Measurements from ENCODE around the gene PEX3.

PEX3 gene

GRCh38 chr6:143517447-143517773 is 66.8 kb downstream of the PEX3 start:
- DNase-seq (no peak), ATAC-seq (ENCODE audit: insufficient read depth, low read depth) (no peak)
- Histone ChIP-seq H3K27ac (ENCODE audit: low read length) (no peak overlapping the region), H3K4me1 (ENCODE audit: insufficient read depth, low read length) (no peaks in the 10 kb centered on the region), H3K4me2 (ENCODE audit: insufficient read depth, low read length) (no peak overlapping the region), H2AFZ (ENCODE audit: low read depth, low read length) (no peak overlapping the region), H3K4me3 (ENCODE audit: low read depth in 1 of 2, low read length in 2 of 2) (no peak overlapping the region), H3K27me3 (ENCODE audit: insufficient read depth, low read length, poor library complexity) (peaks cover 5% of the 10 kb centered on the region), H3K36me3 (ENCODE audit: insufficient read depth, low read length) (no peaks in the 10 kb centered on the region), H3K79me2 (ENCODE audit: insufficient read depth, low read length) (no peaks in the 10 kb centered on the region), H4K20me1 (ENCODE audit: insufficient read depth, low read length) (no peaks in the 10 kb centered on the region), H3K9me3 (ENCODE audit: insufficient read depth, low read length, severe bottlenecking) (no peaks in the 10 kb centered on the region), H3K9ac (ENCODE audit: low read depth, low read length) (no peak overlapping the region)
- no peak for TF ChIP-seq EZH2 (IDR thresholded peaks at IDR 0.05; ENCODE audit: borderline replicate concordance, low read depth, low read length, severe bottlenecking)
- TF ChIP-seq, protein P1, sequence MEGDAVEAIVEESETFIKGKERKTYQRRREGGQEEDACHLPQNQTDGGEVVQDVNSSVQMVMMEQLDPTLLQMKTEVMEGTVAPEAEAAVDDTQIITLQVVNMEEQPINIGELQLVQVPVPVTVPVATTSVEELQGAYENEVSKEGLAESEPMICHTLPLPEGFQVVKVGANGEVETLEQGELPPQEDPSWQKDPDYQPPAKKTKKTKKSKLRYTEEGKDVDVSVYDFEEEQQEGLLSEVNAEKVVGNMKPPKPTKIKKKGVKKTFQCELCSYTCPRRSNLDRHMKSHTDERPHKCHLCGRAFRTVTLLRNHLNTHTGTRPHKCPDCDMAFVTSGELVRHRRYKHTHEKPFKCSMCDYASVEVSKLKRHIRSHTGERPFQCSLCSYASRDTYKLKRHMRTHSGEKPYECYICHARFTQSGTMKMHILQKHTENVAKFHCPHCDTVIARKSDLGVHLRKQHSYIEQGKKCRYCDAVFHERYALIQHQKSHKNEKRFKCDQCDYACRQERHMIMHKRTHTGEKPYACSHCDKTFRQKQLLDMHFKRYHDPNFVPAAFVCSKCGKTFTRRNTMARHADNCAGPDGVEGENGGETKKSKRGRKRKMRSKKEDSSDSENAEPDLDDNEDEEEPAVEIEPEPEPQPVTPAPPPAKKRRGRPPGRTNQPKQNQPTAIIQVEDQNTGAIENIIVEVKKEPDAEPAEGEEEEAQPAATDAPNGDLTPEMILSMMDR (IDR thresholded peaks at IDR 0.05; ENCODE audit: borderline replicate concordance, extremely low read depth, low read length, poor library complexity, severe bottlenecking), result no peak

- Histone ChIP-seq H3K27ac (ENCODE audit: low read length) (no peak overlapping the region), H3K4me3 (ENCODE audit: low read depth in 1 of 2, low read length in 2 of 2) (no peak overlapping the region), H3K9ac (ENCODE audit: low read depth, low read length) (no peak overlapping the region), H3K9me3 (ENCODE audit: insufficient read depth, low read length, severe bottlenecking) (no peaks in the 10 kb centered on the region), H3K79me2 (ENCODE audit: insufficient read depth, low read length) (no peaks in the 10 kb centered on the region), H3K36me3 (ENCODE audit: insufficient read depth, low read length) (no peaks in the 10 kb centered on the region), H2AFZ (ENCODE audit: low read depth, low read length) (no peak overlapping the region), H3K4me1 (ENCODE audit: insufficient read depth, low read length) (no peaks in the 10 kb centered on the region), H3K4me2 (ENCODE audit: insufficient read depth, low read length) (no peak overlapping the region), H3K27me3 (ENCODE audit: insufficient read depth, low read length, poor library complexity) (no peaks in the 10 kb centered on the region), H4K20me1 (ENCODE audit: insufficient read depth, low read length) (no peaks in the 10 kb centered on the region)
- DNase-seq, result no peak
- ATAC-seq (ENCODE audit: insufficient read depth, low read depth), result no peak
- TF ChIP-seq, protein P1 (IDR thresholded peaks at IDR 0.05; ENCODE audit: borderline replicate concordance, extremely low read depth, low read length, poor library complexity, severe bottlenecking), result no peak
- TF ChIP-seq EZH2 (IDR thresholded peaks at IDR 0.05; ENCODE audit: borderline replicate concordance, low read depth, low read length, severe bottlenecking), result no peak
Measured at GRCh38 chr6:143522039-143522600, 71.5 kb downstream of the PEX3 start.

GRCh38 chr6:143525356-143525755 is 74.8 kb downstream of the PEX3 start:
- no peak overlapping the region for H3K4me3 ChIP-seq (ENCODE audit: low read depth in 1 of 2, low read length in 2 of 2)
- H3K4me1 ChIP-seq (ENCODE audit: insufficient read depth, low read length), result peaks cover 8% of the 10 kb centered on the region
- no peaks in the 10 kb centered on the region for H4K20me1 ChIP-seq (ENCODE audit: insufficient read depth, low read length)
- no peaks in the 10 kb centered on the region for H3K9me3 ChIP-seq (ENCODE audit: insufficient read depth, low read length, severe bottlenecking)
- no peak overlapping the region for H2AFZ ChIP-seq (ENCODE audit: low read depth, low read length)
- H3K4me2 ChIP-seq (ENCODE audit: insufficient read depth, low read length), result no peak overlapping the region
- no peak overlapping the region for H3K9ac ChIP-seq (ENCODE audit: low read depth, low read length)
- H3K27ac ChIP-seq (ENCODE audit: low read length), result no peak overlapping the region
- DNase-seq, result no peak
- no peaks in the 10 kb centered on the region for H3K36me3 ChIP-seq (ENCODE audit: insufficient read depth, low read length)
- TF ChIP-seq, protein P1 (IDR thresholded peaks at IDR 0.05; ENCODE audit: borderline replicate concordance, extremely low read depth, low read length, poor library complexity, severe bottlenecking), result no peak
- TF ChIP-seq EZH2 (IDR thresholded peaks at IDR 0.05; ENCODE audit: borderline replicate concordance, low read depth, low read length, severe bottlenecking), result no peak
- no peaks in the 10 kb centered on the region for H3K27me3 ChIP-seq (ENCODE audit: insufficient read depth, low read length, poor library complexity)
- ATAC-seq (ENCODE audit: insufficient read depth, low read depth), result no peak
- no peaks in the 10 kb centered on the region for H3K79me2 ChIP-seq (ENCODE audit: insufficient read depth, low read length)

DNA sequence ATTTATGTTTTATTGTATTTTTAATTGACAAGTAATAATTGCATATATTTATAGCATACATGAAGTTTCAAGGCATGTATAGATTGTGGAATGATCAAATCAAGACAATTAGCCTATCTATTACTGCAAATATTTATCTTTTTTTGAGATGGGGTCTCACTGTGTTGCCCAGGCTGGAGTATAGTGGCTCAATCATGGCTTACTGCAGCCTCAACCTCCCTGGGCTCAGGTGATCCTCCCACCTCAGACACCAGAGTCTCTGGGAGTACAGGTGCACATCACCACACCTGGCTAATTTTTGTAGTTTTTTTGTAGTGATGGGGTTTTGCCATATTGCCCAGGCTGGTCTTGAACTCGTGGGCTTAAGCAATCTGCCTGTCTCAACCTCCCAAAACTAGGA is 77.1 kb downstream of the PEX3 start:
- H3K9ac ChIP-seq (ENCODE audit: low read depth, low read length), result no peak overlapping the region
- H3K4me2 ChIP-seq (ENCODE audit: insufficient read depth, low read length), result no peak overlapping the region
- peaks cover 8% of the 10 kb centered on the region for H3K4me1 ChIP-seq (ENCODE audit: insufficient read depth, low read length)
- no peak overlapping the region for H3K4me3 ChIP-seq (ENCODE audit: low read depth in 1 of 2, low read length in 2 of 2)
- H4K20me1 ChIP-seq (ENCODE audit: insufficient read depth, low read length), result no peaks in the 10 kb centered on the region
- H3K27me3 ChIP-seq (ENCODE audit: insufficient read depth, low read length, poor library complexity), result no peaks in the 10 kb centered on the region
- DNase-seq, result no peak
- H3K36me3 ChIP-seq (ENCODE audit: insufficient read depth, low read length), result no peaks in the 10 kb centered on the region
- H3K27ac ChIP-seq (ENCODE audit: low read length), result no peak overlapping the region
- no peak for TF ChIP-seq EZH2 (IDR thresholded peaks at IDR 0.05; ENCODE audit: borderline replicate concordance, low read depth, low read length, severe bottlenecking)
- TF ChIP-seq, protein P1 (IDR thresholded peaks at IDR 0.05; ENCODE audit: borderline replicate concordance, extremely low read depth, low read length, poor library complexity, severe bottlenecking), result no peak
- no peak for ATAC-seq (ENCODE audit: insufficient read depth, low read depth)
- no peaks in the 10 kb centered on the region for H3K79me2 ChIP-seq (ENCODE audit: insufficient read depth, low read length)
- peak overlapping the region; percentile 78; the same call in 1 of the 2 replicates for H2AFZ ChIP-seq (ENCODE audit: low read depth, low read length)
- no peaks in the 10 kb centered on the region for H3K9me3 ChIP-seq (ENCODE audit: insufficient read depth, low read length, severe bottlenecking)

Data from DND-41 (cell line).